H9 (cell line): ENCODE results near the gene PEX14. TPM values are rescaled to one million over a fixed set of nuclear protein-coding genes. Genes with fewer than 3 reads are reported as not detected.

Experiments used
- DNase-seq: peaks from one replicate; pipeline ENCODE4 v3.0.0-alpha.2; 2017
- H2AFZ ChIP-seq: one replicate; pipeline ENCODE4 v1.6.1; 2013; ENCODE audit warnings: mild to moderate bottlenecking, low read length, control low read depth, moderate library complexity
- H2AK5ac ChIP-seq: 2 replicates; pipeline ENCODE4 v1.6.1; 2013; ENCODE audit warnings: low read length, control low read depth, mixed read lengths; ENCODE audit not compliant: insufficient read length
- H2BK120ac ChIP-seq: one replicate; pipeline ENCODE4 v1.6.1; 2013; ENCODE audit warnings: low read depth, mild to moderate bottlenecking, low read length, control low read depth, inconsistent platforms; ENCODE audit not compliant: poor library complexity, severe bottlenecking
- H2BK12ac ChIP-seq: 2 replicates; pipeline ENCODE4 v1.6.1; 2013; ENCODE audit warnings: low read length, control low read depth, mixed read lengths, low read depth; ENCODE audit not compliant: insufficient read length
- H2BK15ac ChIP-seq: 2 replicates; pipeline ENCODE4 v1.6.1; 2013; ENCODE audit warnings: low read depth, low read length, control low read depth
- H2BK20ac ChIP-seq: one replicate; pipeline ENCODE4 v1.6.1; 2013; ENCODE audit warnings: low read depth, mild to moderate bottlenecking, low read length, control low read depth, inconsistent platforms; ENCODE audit not compliant: poor library complexity, severe bottlenecking
- H2BK5ac ChIP-seq: 2 replicates; pipeline ENCODE4 v1.6.1; 2013; ENCODE audit warnings: low read length, control low read depth, mixed read lengths; ENCODE audit not compliant: insufficient read length
- H3K14ac ChIP-seq: 2 replicates; pipeline ENCODE4 v1.6.1; 2013; ENCODE audit warnings: low read length, control low read depth; ENCODE audit not compliant: insufficient read depth
- H3K18ac ChIP-seq: 2 replicates; pipeline ENCODE4 v1.6.1; 2013; ENCODE audit warnings: low read depth, mild to moderate bottlenecking, mixed read lengths, low read length, control low read depth; ENCODE audit not compliant: insufficient read length
- H3K23ac ChIP-seq: 2 replicates; pipeline ENCODE4 v1.6.1; 2013; ENCODE audit warnings: low read length, control low read depth, mixed read lengths, low read depth; ENCODE audit not compliant: insufficient read length
- H3K23me2 ChIP-seq: 2 replicates; pipeline ENCODE4 v1.6.1; 2013; ENCODE audit warnings: low read depth, mild to moderate bottlenecking, mixed read lengths, low read length, control low read depth; ENCODE audit not compliant: insufficient read length, poor library complexity, severe bottlenecking
- H3K27ac ChIP-seq: 2 replicates; pipeline ENCODE4 v1.5.1; 2013; ENCODE audit warnings: low read length, control low read depth, mixed read lengths, low read depth; ENCODE audit not compliant: insufficient read length
- H3K27me3 ChIP-seq: 2 replicates; pipeline ENCODE4 v1.6.1; 2013; ENCODE audit warnings: low read length, control low read depth, inconsistent platforms; ENCODE audit not compliant: insufficient read depth
- H3K4ac ChIP-seq: 2 replicates; pipeline ENCODE4 v1.6.1; 2013; ENCODE audit warnings: low read depth, mild to moderate bottlenecking, control low read depth, inconsistent platforms, low read length, moderate library complexity
- H3K4me1 ChIP-seq: 2 replicates; pipeline ENCODE4 v1.6.1; 2013; ENCODE audit warnings: low read length, control low read depth, inconsistent platforms; ENCODE audit not compliant: insufficient read depth
- H3K4me2 ChIP-seq: 2 replicates; pipeline ENCODE4 v1.6.1; 2013; ENCODE audit warnings: low read length, control low read depth, mixed read lengths; ENCODE audit not compliant: insufficient read length, insufficient read depth
- H3K56ac ChIP-seq: 2 replicates; pipeline ENCODE4 v1.6.1; 2013; ENCODE audit warnings: low read depth, mild to moderate bottlenecking, mixed read lengths, low read length, control low read depth; ENCODE audit not compliant: insufficient read length
- H3K79me1 ChIP-seq: 2 replicates; pipeline ENCODE4 v1.6.1; 2013; ENCODE audit warnings: low read depth, mild to moderate bottlenecking, moderate library complexity, low read length, control low read depth, inconsistent platforms; ENCODE audit not compliant: insufficient read depth, poor library complexity, severe bottlenecking
- H3K79me2 ChIP-seq: 2 replicates; pipeline ENCODE4 v1.6.1; 2013; ENCODE audit warnings: low read length, control low read depth, inconsistent platforms; ENCODE audit not compliant: insufficient read depth
- H3K9ac ChIP-seq: 2 replicates; pipeline ENCODE4 v1.6.1; 2013; ENCODE audit warnings: low read length, control low read depth, mixed read lengths; ENCODE audit not compliant: insufficient read length; ENCODE audit errors: extremely low read depth
- H3K9me3 ChIP-seq: one replicate; pipeline ENCODE4 v1.6.1; 2013; ENCODE audit warnings: low read depth, low read length, inconsistent platforms; ENCODE audit not compliant: control insufficient read depth
- H3T11ph ChIP-seq: one replicate; pipeline ENCODE4 v1.6.1; 2013; ENCODE audit warnings: mild to moderate bottlenecking, low read length, control low read depth, inconsistent platforms
- H4K20me1 ChIP-seq: one replicate; pipeline ENCODE4 v1.6.1; 2013; ENCODE audit not compliant: control insufficient read depth, insufficient read length, insufficient read depth
- H4K5ac ChIP-seq: 2 replicates; pipeline ENCODE4 v1.6.1; 2013; ENCODE audit warnings: low read depth, mild to moderate bottlenecking, mixed read lengths, low read length, control low read depth; ENCODE audit not compliant: insufficient read length
- H4K8ac ChIP-seq: replicated peaks from 2 replicates; pipeline ENCODE4 v1.6.1; 2013; ENCODE audit warnings: low read length, control low read depth, mixed read lengths, low read depth; ENCODE audit not compliant: insufficient read length
- H4K91ac ChIP-seq: 2 replicates; pipeline ENCODE4 v1.6.1; 2013; ENCODE audit warnings: low read depth, mild to moderate bottlenecking, moderate library complexity, mixed read lengths, low read length, control low read depth; ENCODE audit not compliant: insufficient read length
- H3K27ac Mint-ChIP-seq, 3 experiments: 2 replicates in 2 of 3; 3 replicates in 1 of 3; pipeline ENCODE4 v1.8.0; 2020 to 2021; ENCODE audit warnings: mixed read lengths in 3 of 3, mild to moderate bottlenecking in 1 of 3, moderate library complexity in 1 of 3
- H3K27me3 Mint-ChIP-seq: 2 replicates; pipeline ENCODE4 v1.8.0; 2021; ENCODE audit warnings: low read depth, mild to moderate bottlenecking, moderate library complexity, mixed read lengths
- H3K36me3 Mint-ChIP-seq, 3 experiments: 2 replicates in 2 of 3; 3 replicates in 1 of 3; pipeline ENCODE4 v1.8.0; 2020 to 2021; ENCODE audit warnings: low read depth in 3 of 3, mixed read lengths in 3 of 3; ENCODE audit not compliant: insufficient read depth in 1 of 3
- H3K4me1 Mint-ChIP-seq, 2 experiments: 2 replicates each; pipeline ENCODE4 v1.8.0; 2020; ENCODE audit warnings: mixed read lengths in 2 of 2
- H3K4me3 Mint-ChIP-seq, 2 experiments: 2 replicates in 1 of 2; 3 replicates in 1 of 2; pipeline ENCODE4 v1.8.0; 2020 to 2021; ENCODE audit warnings: mild to moderate bottlenecking in 2 of 2, mixed read lengths in 2 of 2, moderate library complexity in 1 of 2
- H3K9me3 Mint-ChIP-seq, 2 experiments: 2 replicates in 1 of 2; 3 replicates in 1 of 2; pipeline ENCODE4 v1.8.0; 2020; ENCODE audit warnings: mild to moderate bottlenecking in 2 of 2, mixed read lengths in 2 of 2, moderate library complexity in 1 of 2
- WGBS: extraction: QIAGEN DNeasy Blood & Tissue Kit; methylation state at CpG from one replicate; pipeline ENCODE4 v1.1.7; 2013; ENCODE audit warnings: missing lambda C conversion rate, low lambda C conversion rate, mixed read lengths; ENCODE audit not compliant: insufficient read length; ENCODE audit errors: extremely low coverage; 5-methylcytosine and 5-hydroxymethylcytosine counted together
- total RNA-seq: library from RNA; stranded (reverse); gene quantifications from 2 replicates; pipeline ENCODE4 v1.2.1, GENCODE V29; 2021
- TF ChIP-seq, protein P1 (sequence below): fragments of 200-600 bp; sonication (generic); conservative IDR thresholded peaks from 3 replicates; pipeline ENCODE4 v1.8.0; 2021; ENCODE audit warnings: antibody characterized with exemption, mild to moderate bottlenecking

The PEX14 gene
- total RNA-seq, 1 experiment from 2014 or later = 23.9 TPM

GRCh38 chr1:10506677-10507047 lies 31.9 kb downstream of the PEX14 start:
- H3K27me3 Mint-ChIP-seq = no peaks in the 10 kb centered on the region
- peak overlapping the region in 1 of 3 experiments; percentile 17; a peak in 1 of 7 replicates for H3K27ac Mint-ChIP-seq
- H2AFZ ChIP-seq = no peak overlapping the region
- H4K20me1 ChIP-seq = no peaks in the 10 kb centered on the region
- no peak overlapping the region for H3K4me2 ChIP-seq
- TF ChIP-seq, protein P1, sequence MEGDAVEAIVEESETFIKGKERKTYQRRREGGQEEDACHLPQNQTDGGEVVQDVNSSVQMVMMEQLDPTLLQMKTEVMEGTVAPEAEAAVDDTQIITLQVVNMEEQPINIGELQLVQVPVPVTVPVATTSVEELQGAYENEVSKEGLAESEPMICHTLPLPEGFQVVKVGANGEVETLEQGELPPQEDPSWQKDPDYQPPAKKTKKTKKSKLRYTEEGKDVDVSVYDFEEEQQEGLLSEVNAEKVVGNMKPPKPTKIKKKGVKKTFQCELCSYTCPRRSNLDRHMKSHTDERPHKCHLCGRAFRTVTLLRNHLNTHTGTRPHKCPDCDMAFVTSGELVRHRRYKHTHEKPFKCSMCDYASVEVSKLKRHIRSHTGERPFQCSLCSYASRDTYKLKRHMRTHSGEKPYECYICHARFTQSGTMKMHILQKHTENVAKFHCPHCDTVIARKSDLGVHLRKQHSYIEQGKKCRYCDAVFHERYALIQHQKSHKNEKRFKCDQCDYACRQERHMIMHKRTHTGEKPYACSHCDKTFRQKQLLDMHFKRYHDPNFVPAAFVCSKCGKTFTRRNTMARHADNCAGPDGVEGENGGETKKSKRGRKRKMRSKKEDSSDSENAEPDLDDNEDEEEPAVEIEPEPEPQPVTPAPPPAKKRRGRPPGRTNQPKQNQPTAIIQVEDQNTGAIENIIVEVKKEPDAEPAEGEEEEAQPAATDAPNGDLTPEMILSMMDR = no peak
- H2AK5ac ChIP-seq = no peak overlapping the region
- no peak overlapping the region for H2BK120ac ChIP-seq
- no peak overlapping the region for H3K14ac ChIP-seq
- WGBS = no CpG with 5 or more reads among the region's 4 CpGs
- H3K79me2 ChIP-seq = peaks cover 8% of the 10 kb centered on the region; the same call in 1 of the 2 replicates
- peaks cover 4% of the 10 kb centered on the region; the same call in 1 of the 2 replicates for H3K4me1 ChIP-seq
- H3K36me3 Mint-ChIP-seq = no peaks in the 10 kb centered on the region
- peaks cover 10% of the 10 kb centered on the region for H3K79me1 ChIP-seq
- no peak overlapping the region for H4K8ac ChIP-seq
- no peak overlapping the region for H2BK12ac ChIP-seq
- H3K9me3 Mint-ChIP-seq = no peaks in the 10 kb centered on the region
- H3K27me3 ChIP-seq = no peaks in the 10 kb centered on the region
- H3K4me3 Mint-ChIP-seq = no peak overlapping the region
- no peak overlapping the region for H2BK5ac ChIP-seq
- no peak overlapping the region for H3K27ac ChIP-seq
- no peak overlapping the region for H4K5ac ChIP-seq
- H3K4ac ChIP-seq = no peak overlapping the region
- no peak overlapping the region for H3K56ac ChIP-seq
- H3K23me2 ChIP-seq = no peaks in the 10 kb centered on the region
- H3K4me1 Mint-ChIP-seq = peaks cover 17 to 21% of the 10 kb centered on the region in 2 experiments
- no peak overlapping the region for H3T11ph ChIP-seq
- H3K23ac ChIP-seq = no peak overlapping the region
- no peak for DNase-seq
- H4K91ac ChIP-seq = no peak overlapping the region
- no peak overlapping the region for H2BK15ac ChIP-seq
- no peak overlapping the region for H3K18ac ChIP-seq
- H2BK20ac ChIP-seq = no peak overlapping the region
- no peak overlapping the region for H3K9ac ChIP-seq
- no peaks in the 10 kb centered on the region for H3K9me3 ChIP-seq
